NOMO-1 treated with dmso at 0.1 percent for 144 hours (cell line): Measurements from ENCODE around the gene FNIP2.
"Not testable (repeated sequence)": the region's sequence is repeated elsewhere in the genome, so short reads cannot be mapped to it uniquely, and the experiment has no call there.

Experiments
- DNase-seq: peaks from one replicate; lab custom pipeline; 2025; ENCODE audit not compliant: unreplicated experiment; lab: John Stamatoyannopoulos, UW

FNIP2 gene

GRCh38 chr4:158813113-158813512 is 44.3 kb downstream of the FNIP2 start:
- DNase-seq: no peak

- DNase-seq: no peak
Measured at GRCh38 chr4:158814207-158814606, 45.4 kb downstream of the FNIP2 start.

GRCh38 chr4:158814636-158815330 is 46.0 kb downstream of the FNIP2 start:
- DNase-seq: no peak

GRCh38 chr4:158816955-158817354 is 48.1 kb downstream of the FNIP2 start:
- DNase-seq: peak; percentile 13

- DNase-seq: peak; percentile 48
Measured at GRCh38 chr4:158817562-158818296, 48.9 kb downstream of the FNIP2 start.

GRCh38 chr4:158818560-158819140 is 49.8 kb downstream of the FNIP2 start:
- no peak for DNase-seq

- no peak for DNase-seq
Measured at GRCh38 chr4:158819942-158820786, 51.3 kb downstream of the FNIP2 start.

GRCh38 chr4:158821228-158821971 is 52.6 kb downstream of the FNIP2 start:
- DNase-seq: no peak

- no peak for DNase-seq
Measured at GRCh38 chr4:158822348-158822747, 53.5 kb downstream of the FNIP2 start.

GRCh38 chr4:158823461-158823873 is 54.6 kb downstream of the FNIP2 start:
- DNase-seq: no peak

GRCh38 chr4:158824425-158825274 is 55.8 kb downstream of the FNIP2 start:
- DNase-seq: no peak

GRCh38 chr4:158825433-158826036 is 56.7 kb downstream of the FNIP2 start:
- DNase-seq: no peak

- DNase-seq: no peak
Measured at GRCh38 chr4:158826057-158826456, 57.2 kb downstream of the FNIP2 start.

GRCh38 chr4:158826882-158827281 is 58.1 kb downstream of the FNIP2 start:
- no peak for DNase-seq

- DNase-seq: no peak
Measured at GRCh38 chr4:158827543-158827981, 58.7 kb downstream of the FNIP2 start.

- DNase-seq: not testable (repeated sequence)
Measured at GRCh38 chr4:158828151-158828550, 59.3 kb downstream of the FNIP2 start.

GRCh38 chr4:158829254-158829653 is 60.4 kb downstream of the FNIP2 start:
- no peak for DNase-seq

GRCh38 chr4:158833602-158834001 is 64.8 kb downstream of the FNIP2 start:
- DNase-seq: no peak
